ENCODE results near the gene BDH1.

The BDH1 gene

DNA sequence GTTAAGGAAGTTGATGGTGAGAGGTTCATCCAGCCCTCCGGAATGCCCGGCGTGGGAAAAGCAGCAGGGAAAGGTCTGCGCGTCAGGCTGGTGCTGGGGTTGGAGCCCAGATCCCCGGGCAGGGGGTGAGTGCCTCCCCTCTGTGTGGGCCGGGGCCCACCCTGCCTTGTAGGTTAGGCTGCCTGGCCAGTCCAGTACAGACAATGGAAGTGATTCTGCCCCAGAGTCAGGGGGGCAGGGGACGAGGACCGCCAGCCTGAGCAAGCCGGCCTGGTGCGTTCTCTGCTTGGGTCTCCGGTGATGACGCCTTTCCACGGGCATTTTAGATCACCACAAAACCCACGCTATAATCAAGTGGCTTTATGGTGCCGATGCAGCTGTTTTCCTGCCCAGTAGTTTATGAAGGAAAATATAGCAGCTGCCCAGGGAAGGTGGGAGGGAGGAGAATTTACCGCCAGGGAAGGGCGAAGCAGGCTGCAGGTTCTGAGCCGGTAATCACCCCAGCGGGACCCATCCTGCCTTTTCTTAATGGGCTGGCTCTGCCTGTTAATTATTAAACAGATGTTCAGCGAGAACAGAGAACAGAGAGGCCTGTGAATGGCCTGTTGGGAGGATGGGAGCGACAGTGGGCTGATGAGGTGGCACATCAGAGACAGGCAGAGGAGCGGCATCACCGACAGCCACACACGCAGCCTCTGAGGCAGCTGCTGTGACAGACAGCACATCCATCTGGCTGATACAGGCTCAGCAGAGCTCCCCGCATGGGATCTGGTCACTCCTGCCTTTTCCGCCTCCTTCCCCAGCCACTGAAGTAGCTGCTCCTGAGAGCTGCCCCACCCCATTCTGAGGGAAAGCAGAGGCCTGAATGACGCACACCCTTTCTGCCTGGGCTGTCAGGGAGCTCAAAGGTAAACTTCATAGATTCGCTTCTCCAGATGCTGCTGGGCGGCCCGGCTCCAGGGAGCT is 35.2 kb downstream of the BDH1 start:
- no peak for DNase-seq

DNA sequence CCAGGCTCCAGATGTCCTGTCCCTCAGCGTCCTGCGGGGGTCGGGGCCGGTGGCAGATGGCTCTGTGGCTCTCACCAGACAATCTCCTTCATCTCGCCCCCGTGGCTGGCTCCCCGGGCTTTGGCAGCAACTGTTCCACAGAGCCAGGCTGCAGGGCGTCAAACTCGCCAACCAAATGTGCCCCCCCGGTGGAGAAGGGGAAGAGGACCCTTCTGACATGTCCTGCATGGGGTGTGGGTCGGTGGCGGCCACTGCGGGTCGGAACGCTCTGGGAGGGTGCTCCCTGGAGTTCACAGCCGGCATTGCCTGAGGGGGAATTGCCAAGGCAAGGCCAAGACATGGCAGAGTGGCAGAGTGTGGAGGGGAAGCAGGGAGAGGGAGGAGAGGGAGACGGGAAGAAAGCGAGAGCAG is 36.0 kb downstream of the BDH1 start:
- no peak for DNase-seq

DNA sequence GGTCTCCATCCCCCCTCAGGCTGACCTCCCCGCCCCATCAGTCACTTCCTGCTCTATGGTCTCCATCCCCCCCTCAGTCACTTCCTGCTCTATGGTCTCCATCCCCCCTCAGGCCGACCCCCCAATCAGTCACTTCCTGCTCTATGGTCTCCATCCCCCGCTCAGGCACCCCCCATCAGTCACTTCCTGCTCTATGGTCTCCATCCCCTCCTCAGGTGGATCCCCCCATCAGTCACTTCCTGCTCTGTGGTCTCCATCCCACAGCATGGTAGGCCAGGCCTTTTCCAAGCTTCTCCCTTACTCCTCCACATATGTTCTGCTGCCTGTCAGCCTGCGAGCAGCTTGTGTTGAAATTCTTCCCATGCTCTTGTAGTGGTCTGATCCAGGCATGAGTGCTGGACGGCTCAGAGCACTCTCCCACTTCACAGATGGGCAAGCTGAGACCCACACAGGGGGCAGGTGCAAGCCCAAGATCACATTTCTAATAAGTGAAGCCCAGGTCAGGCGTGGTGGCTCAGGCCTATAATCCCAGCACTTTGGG is 36.8 kb downstream of the BDH1 start:
- peak in 1 of 5 experiments; percentile 45 for DNase-seq

DNA sequence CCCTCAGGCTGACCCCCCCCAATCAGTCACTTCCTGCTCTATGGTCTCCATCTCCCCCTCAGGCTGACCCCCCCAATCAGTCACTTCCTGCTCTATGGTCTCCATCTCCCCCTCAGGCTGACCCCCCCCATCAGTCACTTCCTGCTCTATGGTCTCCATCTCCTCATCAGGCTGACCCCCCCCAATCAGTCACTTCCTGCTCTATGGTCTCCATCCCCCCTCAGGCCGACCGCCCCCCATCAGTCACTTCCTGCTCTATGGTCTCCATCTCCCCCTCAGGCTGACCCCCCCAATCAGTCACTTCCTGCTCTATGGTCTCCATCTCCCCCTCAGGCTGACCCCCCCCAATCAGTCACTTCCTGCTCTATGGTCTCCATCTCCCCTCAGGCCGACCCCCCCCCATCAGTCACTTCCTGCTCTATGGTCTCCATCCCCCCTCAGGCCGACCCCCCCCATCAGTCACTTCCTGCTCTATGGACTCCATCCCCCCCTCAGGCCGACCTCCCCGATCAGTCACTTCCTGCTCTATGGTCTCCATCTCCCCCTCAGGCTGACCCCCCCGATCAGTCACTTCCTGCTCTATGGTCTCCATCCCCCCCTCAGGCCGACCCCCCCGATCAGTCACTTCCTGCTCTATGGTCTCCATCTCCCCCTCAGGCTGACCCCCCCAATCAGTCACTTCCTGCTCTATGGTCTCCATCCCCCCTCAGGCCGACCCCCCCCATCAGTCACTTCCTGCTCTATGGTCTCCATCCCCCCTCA is 37.7 kb downstream of the BDH1 start:
- peak in 1 of 5 experiments; percentile 52 for DNase-seq

DNA sequence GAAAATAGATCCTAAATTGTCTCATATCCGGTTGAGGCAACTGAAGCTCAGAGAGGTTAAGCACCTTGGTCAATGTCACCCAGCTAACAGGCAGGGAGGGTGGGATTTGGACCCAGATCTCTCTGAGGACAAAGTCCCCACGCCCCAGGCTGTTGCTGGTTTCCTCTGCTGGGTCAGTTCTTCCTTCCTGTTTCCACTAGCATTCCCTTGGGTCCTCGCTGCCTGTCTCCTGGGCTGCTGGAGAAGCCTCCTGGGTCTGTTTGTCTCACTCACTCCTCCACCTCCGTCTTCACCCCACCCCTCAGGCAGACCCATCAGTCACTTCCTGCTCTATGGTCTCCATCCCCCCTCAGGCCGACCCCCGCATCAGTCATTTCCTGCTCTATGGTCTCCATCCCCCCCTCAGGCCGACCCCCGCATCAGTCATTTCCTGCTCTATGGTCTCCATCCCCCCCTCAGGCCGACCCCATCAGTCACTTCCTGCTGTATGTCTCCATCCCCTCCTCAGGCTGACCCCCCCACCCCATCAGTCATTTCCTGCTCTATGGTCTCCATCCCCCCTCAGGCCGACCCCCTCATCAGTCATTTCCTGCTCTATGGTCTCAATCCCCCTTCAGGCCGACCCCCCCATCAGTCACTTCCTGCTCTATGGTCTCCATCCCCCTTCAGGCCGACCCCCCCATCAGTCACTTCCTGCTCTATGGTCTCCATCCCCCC is 38.7 kb downstream of the BDH1 start:
- peak in 2 of 5 experiments; percentile 24 to 42 for DNase-seq

DNA sequence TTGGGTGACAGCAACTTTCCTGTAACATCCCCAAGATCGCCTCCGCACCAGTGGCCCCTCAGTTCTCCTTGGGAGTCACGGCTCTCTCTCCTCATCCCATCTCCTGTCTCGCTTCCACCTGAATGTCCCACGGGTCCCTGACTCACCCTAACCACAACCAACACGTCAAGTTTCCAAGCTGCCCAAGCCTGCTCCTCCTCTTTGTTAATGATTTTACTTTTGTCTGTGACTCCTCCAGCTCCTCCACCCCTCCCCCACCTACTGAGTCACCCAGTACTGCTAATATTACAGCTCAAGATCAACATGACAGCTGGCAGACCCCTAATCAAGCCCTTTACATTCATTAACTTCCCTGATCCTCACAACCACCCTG is 39.3 kb downstream of the BDH1 start:
- peak in 1 of 5 experiments; percentile 26 for DNase-seq

DNA sequence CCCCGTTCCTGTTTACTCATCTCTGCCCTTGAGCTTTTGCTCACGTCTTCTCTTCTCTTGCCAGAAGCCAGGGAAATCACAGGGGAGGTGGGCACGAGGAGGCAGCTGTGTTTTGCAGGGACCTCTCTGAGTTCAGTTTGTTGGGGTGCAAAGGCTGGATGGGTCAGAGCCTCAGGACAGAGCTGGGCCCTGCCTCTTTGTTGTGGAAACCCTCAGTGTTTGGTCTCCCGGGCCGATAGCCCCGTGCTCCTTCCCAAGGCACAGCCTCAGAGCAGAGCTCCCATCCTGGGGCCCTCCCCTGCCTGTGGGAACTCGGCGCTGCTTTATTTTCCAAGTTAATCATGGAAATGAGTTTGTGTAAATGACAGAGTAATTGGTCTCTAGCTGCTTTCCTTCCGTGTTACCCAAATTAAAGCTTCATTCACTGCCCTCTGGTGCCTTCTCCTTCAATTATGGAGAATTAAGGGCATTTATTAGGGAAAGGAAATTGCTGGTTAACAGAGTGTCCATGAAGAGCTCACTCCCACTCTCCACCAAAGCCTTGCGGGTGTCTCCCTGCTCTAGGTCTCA is 40.9 kb downstream of the BDH1 start:
- no peak for DNase-seq

DNA sequence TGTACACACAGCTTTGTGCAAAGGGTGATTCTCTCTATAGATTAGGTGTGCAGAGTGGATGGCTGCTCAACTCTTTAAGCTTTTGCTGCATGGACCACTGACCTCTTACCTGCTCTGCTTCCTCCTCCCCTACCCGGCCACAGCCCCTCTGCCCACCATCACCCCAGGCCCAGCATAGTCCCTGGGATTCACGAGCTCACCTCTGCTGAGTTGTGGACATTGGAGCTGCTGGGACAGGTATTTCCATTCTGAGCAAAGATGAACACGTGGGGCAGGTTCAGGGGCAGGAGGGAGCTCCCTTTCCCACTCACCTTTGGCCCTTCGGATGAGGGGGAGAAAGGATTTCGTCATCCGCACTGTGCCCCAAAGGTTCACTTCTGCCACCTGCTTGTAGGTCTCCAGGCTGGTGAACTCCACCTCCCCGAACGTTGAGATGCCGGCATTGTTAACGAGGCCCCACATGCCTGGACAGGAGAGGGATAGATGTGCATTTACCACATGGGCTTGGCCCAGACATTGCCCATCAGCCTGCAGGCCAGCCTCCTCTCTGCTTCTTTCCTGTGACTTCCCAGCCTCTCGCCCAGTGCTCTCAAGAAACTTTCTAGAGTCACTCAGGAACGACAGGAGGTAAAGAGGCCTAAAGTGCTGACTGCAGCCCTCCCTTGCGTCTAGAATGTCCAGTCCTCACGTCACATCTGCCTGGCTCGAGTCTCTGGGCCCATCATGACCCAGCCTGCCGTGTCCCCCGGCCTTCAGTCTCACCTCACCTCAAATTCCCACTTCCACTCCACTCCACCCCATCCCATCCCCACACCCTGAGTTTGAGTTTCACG is 41.6 kb downstream of the BDH1 start:
- DNase-seq, result no peak

DNA sequence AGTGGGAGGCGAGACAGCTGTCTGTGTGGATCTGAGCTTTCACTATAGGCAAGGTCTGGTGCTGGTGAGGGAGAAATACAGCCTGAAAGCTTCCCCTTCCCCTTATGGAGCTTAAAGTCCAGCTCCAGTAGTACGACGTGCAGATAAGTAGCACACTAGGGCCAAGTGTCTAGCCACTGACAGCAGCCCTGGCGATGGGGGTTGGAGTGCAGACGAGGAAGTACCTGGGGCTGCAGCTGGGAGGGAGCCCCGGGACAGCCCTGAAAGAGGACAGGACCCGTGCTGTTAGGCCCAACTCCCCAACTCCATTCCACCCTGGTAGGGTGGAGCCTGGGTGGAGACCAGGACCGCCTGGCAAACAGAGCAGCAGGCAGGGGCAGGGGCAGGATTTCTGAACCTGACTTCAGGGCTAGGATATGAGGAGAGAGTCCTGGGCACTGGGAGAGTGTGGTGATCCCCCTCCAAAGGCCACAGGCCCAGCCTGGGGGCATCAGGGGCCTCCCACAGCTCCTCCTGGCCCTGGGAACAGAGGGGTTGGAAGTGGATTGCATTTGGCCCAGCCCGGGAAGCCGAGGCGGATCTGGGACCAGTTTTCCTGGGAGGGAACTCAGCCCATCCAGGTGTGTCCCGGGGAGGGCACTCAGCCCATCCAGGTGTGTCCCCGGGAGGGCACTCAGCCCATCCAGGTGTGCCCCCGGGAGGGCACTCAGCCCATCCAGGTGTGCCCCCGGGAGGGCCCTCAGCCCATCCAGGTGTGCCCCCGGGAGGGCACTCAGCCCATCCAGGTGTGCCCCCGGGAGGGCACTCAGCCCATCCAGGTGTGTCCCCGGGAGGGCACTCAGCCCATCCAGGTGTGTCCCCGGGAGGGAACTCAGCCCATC is 42.8 kb downstream of the BDH1 start:
- no peak for DNase-seq

DNA sequence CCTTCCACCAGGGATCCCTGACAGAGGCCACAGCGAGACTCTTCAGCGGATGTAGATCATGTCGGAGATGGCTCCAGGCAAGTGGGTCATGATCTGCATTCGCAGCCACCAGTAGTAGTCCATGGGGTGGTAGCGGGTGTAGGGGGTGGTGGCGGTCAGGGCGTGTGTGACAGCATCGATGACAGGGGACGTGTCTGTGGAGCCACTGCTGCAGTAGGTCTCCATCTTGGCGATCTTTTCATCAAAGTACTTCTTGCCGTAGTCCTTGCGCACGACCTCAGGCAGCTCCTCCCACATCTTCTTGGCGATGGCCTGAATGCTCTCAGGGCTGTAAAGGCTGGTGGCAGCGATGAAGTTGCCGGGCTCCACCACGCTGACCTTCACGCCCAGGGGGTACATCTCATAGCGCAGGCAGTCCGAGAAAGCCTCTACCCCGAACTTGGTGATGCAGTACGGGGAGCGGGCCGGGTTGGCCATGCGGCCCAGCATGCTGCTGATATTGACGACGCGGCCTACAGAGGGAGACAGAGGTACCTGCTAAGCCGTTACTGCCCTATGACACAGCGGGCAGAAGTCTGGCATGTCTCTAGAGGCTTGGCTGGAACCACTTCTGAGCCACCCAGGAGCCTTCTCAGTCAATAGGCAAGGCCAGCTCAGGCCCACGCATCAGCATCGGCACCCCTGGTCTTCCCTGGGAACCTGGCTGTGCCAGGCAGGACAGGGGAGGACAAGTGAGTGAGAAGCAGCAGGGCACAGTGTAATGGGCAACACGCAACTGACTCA is 43.7 kb downstream of the BDH1 start:
- DNase-seq, result no peak

DNA sequence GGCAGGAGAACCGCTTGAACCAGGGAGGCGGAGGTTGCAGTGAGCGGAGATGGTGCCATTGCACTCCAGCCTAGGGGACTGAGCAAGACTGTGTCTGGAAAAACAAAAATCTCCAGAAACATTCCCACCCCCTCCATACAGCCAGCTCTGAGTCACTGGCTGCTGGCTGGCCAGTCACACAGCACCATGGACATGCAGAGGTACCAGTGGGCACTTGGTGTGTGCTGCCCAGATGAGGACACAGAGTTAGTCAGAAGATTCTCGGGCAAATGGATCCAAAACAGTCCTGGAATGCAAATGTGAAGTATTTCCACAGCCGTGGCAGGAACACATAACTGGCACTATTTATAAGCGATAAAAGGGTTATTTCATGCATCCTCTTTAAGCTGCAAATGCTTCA is 44.6 kb downstream of the BDH1 start:
- DNase-seq, result no peak

DNA sequence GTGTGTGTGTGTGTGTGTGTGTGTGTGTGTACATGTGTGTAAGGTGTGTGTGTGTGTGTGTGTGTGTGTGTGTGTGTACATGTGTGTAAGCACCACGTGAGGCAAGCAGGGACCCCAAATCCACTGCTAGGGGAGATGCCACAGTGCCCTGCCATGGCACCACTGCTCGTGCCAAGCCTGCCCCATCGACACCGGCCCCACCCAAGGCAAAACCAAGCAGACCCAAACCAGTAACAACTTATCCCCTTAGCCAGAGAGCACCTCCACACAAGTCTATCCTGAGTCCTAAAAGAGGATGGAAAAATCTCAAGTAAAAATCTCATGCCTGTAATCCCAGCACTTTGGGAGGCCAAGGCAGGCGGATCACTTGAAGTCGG is 45.1 kb downstream of the BDH1 start:
- DNase-seq, result no peak

DNA sequence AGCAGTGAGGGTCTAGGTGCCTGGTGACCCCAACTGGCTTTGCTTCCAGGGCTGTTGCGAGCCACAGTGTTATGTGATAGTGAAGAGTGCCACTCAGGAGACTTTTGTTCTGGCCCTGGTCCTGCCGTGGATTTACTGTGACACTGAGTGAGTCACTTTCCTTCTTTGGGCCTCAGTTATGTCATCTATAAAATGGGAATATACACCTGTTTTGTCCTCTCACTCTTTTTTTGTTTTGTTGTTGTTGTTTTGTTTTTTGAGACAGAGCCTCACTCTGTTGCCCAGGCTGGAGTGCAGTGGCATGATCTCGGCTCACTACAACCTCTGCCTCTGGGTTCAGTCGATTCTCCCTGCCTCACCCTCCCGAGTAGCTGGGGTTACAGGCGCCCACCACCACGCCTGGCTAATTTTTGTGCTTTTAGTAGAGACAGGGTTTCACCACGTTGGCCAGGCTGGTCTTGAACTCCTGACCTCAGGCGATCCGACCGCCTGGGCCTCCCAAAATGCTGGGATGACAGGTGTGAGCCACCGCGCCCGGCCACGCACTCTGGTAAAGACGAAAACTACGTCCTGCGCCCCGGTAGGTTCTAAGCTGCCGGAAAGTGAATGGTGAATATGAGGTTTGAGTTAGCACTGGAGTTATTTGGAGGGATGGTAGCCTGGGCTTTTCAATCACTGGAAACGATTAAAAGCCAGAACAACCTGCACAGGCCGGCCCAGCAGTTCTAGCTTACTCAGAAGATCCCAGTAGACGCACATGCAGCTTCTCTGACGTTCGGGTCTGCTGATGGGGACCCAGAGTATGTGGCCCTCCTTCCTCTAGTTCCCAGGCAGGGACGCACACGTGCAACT is 46.6 kb downstream of the BDH1 start:
- no peak for DNase-seq

DNA sequence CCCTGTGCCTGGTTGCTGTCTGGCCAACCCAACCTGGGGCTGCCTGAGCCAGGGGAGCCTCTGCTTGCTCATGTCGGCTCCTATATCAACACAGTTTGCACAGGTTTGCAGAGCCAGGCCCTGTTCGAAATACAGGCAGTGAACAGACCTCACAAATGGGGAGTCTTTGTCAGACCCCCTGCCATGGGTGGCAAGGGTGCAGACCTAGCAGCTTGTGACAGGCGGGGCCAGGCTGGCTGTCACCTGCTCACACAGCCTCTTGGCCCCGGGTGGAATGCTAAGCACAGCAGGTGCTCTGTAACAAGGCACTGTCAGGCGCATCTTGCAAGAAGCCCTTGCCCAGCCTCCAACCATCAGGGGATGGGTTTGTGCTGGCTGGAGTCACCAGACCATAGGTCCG is 47.3 kb downstream of the BDH1 start:
- no peak for DNase-seq

DNA sequence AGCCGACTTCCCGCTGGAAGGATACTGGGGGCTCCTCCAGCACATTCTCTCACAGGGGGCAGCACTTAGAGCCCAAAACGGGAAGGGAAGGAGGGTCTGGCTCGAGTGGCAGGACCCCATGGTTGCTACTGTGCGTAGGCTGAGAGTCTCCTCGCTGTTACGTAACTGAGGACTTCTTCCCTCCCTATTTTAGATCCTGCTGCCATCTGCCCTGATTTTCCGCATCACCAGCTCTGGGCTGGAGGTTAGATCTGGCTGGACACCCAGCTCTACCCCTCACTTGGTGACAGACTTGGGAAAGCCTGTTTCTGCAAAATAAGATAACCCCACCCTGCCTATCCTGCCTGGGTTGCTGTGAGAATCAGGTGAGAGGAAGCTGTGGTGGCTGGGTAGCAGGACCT is 47.7 kb downstream of the BDH1 start:
- DNase-seq, result no peak

DNA sequence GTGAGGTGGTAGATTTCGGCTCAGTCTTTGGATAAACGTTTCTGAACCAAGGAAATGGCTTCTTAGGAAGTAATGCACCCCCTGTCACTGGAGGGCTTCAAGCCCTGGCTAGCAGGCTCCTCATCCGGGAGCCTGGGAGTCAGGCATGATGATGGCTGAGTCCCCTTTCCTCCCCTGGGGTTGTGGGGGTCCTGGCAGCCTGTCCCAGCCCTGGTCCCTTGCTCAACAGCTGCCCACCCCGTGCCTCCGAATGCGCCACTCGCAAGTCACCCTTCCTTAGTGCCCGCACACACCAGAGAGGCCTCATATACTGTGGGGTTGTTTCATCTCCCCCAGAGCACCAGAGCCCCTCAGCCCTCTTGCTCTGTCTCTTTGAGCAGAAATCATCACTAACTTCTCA is 48.2 kb downstream of the BDH1 start:
- no peak for DNase-seq

DNA sequence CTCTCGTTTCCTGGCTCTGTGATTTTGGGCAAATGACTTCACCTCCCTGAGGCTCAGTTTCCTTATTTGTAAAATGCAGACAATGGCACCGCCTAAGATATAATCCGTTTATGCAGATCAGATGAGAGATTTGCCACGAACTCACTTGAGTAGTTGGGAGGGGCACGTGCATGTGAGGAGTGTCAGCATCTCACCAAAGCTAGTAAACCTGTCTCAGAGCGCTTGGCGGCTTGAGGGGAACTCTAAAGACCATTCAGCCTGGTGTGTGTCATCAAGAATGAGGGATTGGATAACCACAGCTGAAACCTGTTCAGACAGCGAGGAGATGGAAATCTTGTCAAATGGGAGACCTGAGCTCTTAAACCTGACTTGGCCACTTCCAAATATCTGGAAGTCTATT is 48.7 kb downstream of the BDH1 start:
- DNase-seq, result no peak

DNA sequence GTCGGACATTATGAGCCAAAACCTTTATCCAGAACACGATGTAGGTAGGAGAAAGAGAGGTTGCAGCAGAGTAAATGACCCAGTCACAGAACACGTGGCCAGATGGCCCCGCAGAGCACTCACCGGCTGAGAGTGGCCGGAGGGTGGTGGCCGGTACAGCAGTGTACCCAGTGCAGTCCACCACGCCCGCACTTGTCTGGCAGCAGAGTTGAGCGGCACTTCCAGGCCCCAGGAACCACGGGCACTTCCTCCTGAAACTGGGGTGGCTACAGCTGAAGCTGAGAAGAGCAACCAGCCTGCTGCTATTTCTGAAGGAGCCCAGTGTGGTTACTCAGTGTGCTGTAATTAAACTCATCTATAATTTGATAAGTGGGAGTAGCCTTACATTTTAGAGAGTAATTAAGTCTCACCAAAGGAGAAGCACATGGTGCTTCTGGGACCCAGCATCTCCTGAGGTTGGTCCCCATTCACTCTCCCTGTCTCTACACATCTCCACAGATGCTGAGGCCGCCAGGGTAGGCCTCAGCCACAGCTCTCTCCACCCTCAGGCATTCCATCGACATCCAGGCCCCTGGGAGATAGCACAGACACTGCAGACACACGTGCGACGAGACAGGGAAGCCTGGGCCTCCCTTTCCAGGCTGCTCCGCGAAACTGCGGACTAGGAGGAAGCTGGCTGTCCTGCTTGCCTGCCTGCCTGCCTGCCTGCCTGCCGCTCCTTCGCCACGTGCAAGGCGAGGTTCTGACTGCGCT is 49.8 kb downstream of the BDH1 start:
- DNase-seq, result no peak
